ENCODE measurements around the gene OR6N1.

Gene OR6N1

GRCh38 chr1:158809862-158810261 lies 37.9 kb upstream of the OR6N1 start:
- no peak overlapping the region for H3K4me2 ChIP-seq (ENCODE audit: low read length)
- no peaks in the 10 kb centered on the region for H3F3A ChIP-seq (ENCODE audit: insufficient read depth, low read length)
- no peaks in the 10 kb centered on the region for H3K36me3 ChIP-seq (ENCODE audit: insufficient read depth, low read length)
- H4K20me1 ChIP-seq (ENCODE audit: insufficient read depth, low read length), result no peaks in the 10 kb centered on the region
- no peak overlapping the region for H3K27ac ChIP-seq (ENCODE audit: low read depth, low read length, poor library complexity, severe bottlenecking)
- no peaks in the 10 kb centered on the region for H3K4me1 ChIP-seq (ENCODE audit: insufficient read depth, low read length, severe bottlenecking)
- no peaks in the 10 kb centered on the region for H3K9me3 ChIP-seq (ENCODE audit: low read length)
- no peaks in the 10 kb centered on the region for H3K27me3 ChIP-seq (ENCODE audit: insufficient read depth, low read length)
- no peak overlapping the region for H3K4me3 ChIP-seq (ENCODE audit: low read depth, low read length, poor library complexity, severe bottlenecking)
- H3K9me2 ChIP-seq (ENCODE audit: low read depth, low read length), result no peaks in the 10 kb centered on the region
- H3K79me2 ChIP-seq (ENCODE audit: insufficient read depth, low read length), result no peaks in the 10 kb centered on the region
- TF ChIP-seq CTCF (IDR thresholded peaks at IDR 0.05; ENCODE audit: low read length), result no peak
- no peak for TF ChIP-seq EZH2 (IDR thresholded peaks at IDR 0.05; ENCODE audit: borderline replicate concordance, low read length)
- no peak overlapping the region for H3K9ac ChIP-seq (ENCODE audit: low read length)
- H2AFZ ChIP-seq (ENCODE audit: low read length), result no peak overlapping the region

GRCh38 chr1:158809256-158809655 lies 37.3 kb upstream of the OR6N1 start:
- H3K4me3 ChIP-seq (ENCODE audit: low read depth, low read length, poor library complexity, severe bottlenecking), result no peak overlapping the region
- H3K9ac ChIP-seq (ENCODE audit: low read length), result no peak overlapping the region
- no peaks in the 10 kb centered on the region for H3K4me1 ChIP-seq (ENCODE audit: insufficient read depth, low read length, severe bottlenecking)
- H3K9me2 ChIP-seq (ENCODE audit: low read depth, low read length), result no peaks in the 10 kb centered on the region
- H2AFZ ChIP-seq (ENCODE audit: low read length), result no peak overlapping the region
- H3K27me3 ChIP-seq (ENCODE audit: insufficient read depth, low read length), result no peaks in the 10 kb centered on the region
- H3K27ac ChIP-seq (ENCODE audit: low read depth, low read length, poor library complexity, severe bottlenecking), result no peak overlapping the region
- H3K36me3 ChIP-seq (ENCODE audit: insufficient read depth, low read length), result no peaks in the 10 kb centered on the region
- no peaks in the 10 kb centered on the region for H4K20me1 ChIP-seq (ENCODE audit: insufficient read depth, low read length)
- no peaks in the 10 kb centered on the region for H3F3A ChIP-seq (ENCODE audit: insufficient read depth, low read length)
- H3K4me2 ChIP-seq (ENCODE audit: low read length), result no peak overlapping the region
- no peak for TF ChIP-seq EZH2 (IDR thresholded peaks at IDR 0.05; ENCODE audit: borderline replicate concordance, low read length)
- no peak for TF ChIP-seq CTCF (IDR thresholded peaks at IDR 0.05; ENCODE audit: low read length)
- no peaks in the 10 kb centered on the region for H3K9me3 ChIP-seq (ENCODE audit: low read length)
- H3K79me2 ChIP-seq (ENCODE audit: insufficient read depth, low read length), result no peaks in the 10 kb centered on the region

GRCh38 chr1:158806916-158807536 lies 35.0 kb upstream of the OR6N1 start:
- Histone ChIP-seq H3K27ac (ENCODE audit: low read depth, low read length, poor library complexity, severe bottlenecking) (no peak overlapping the region), H3K9me2 (ENCODE audit: low read depth, low read length) (no peaks in the 10 kb centered on the region), H3K36me3 (ENCODE audit: insufficient read depth, low read length) (no peaks in the 10 kb centered on the region), H2AFZ (ENCODE audit: low read length) (no peak overlapping the region), H3K4me2 (ENCODE audit: low read length) (no peak overlapping the region), H3F3A (ENCODE audit: insufficient read depth, low read length) (no peaks in the 10 kb centered on the region), H3K79me2 (ENCODE audit: insufficient read depth, low read length) (no peaks in the 10 kb centered on the region), H3K27me3 (ENCODE audit: insufficient read depth, low read length) (no peaks in the 10 kb centered on the region), H3K9ac (ENCODE audit: low read length) (no peak overlapping the region), H3K4me3 (ENCODE audit: low read depth, low read length, poor library complexity, severe bottlenecking) (no peak overlapping the region), H4K20me1 (ENCODE audit: insufficient read depth, low read length) (no peaks in the 10 kb centered on the region), H3K9me3 (ENCODE audit: low read length) (no peaks in the 10 kb centered on the region), H3K4me1 (ENCODE audit: insufficient read depth, low read length, severe bottlenecking) (no peaks in the 10 kb centered on the region)
- TF ChIP-seq EZH2 (IDR thresholded peaks at IDR 0.05; ENCODE audit: borderline replicate concordance, low read length) (no peak), CTCF (IDR thresholded peaks at IDR 0.05; ENCODE audit: low read length) (no peak)
